PC-3 (cell line): ENCODE measurements around the gene UBASH3A.

ENCODE experiments used
- CTCF ChIP-seq: fragments of 300-600 bp; sonication (generic); conservative IDR thresholded peaks from 2 replicates; pipeline ENCODE4 v1.5.1; 2017; ENCODE audit warnings: antibody characterized with exemption, low read depth, mild to moderate bottlenecking, low read length
- EZH2 ChIP-seq: fragments of 300-600 bp; sonication (generic); IDR thresholded peaks from one replicate; pipeline ENCODE4 v1.6.1; 2017; ENCODE audit warnings: antibody characterized with exemption, mild to moderate bottlenecking, low read length; ENCODE audit not compliant: unreplicated experiment

DNA sequence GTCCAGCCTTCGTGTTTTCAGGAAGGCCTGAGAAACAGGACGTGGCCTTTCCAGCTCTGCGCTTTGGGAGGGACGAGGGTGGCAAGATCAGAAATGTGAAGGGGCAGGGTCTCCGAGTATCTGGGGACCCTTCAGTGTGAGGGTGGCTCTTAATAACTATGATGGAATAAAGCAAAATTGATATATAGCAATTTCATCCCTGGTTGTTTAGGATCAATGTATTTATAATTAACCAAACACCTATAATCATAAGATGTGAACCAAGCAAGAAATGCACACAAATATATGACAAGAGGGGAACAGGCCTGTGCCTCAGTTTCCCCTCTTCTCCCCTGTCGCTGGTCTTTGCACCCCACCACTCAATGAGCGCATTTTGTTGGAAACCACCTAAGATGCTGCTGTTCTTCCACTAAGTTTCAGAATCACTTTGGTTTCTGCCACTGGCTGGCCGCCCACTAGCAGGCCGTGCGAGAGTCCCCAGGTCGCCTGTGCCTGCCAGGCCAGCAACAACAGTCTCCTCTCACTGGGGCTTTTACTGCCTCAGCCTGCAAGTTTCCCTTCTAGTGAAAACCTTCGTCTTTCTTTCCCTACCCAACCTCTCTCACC lies 36.6 kb downstream of the UBASH3A start:
- TF ChIP-seq CTCF (no peak), EZH2 (no peak)
